Activated CD8-positive, alpha-beta memory T cell treated with anti-CD3 and anti-CD28 coated beads for 1 hour (primary cell): ENCODE results near the gene KAZN.

Experiments
- DNase-seq, 2 donors: peaks; one replicate each; pipeline ENCODE4 v3.0.0-alpha.2; 2020; ENCODE audit warnings: low read depth in 1 of 2; ENCODE audit errors: extremely low read depth in 1 of 2

KAZN gene

GRCh38 chr1:14875524-14876509, 277.3 kb downstream of the KAZN start:
- no peak for DNase-seq

DNA sequence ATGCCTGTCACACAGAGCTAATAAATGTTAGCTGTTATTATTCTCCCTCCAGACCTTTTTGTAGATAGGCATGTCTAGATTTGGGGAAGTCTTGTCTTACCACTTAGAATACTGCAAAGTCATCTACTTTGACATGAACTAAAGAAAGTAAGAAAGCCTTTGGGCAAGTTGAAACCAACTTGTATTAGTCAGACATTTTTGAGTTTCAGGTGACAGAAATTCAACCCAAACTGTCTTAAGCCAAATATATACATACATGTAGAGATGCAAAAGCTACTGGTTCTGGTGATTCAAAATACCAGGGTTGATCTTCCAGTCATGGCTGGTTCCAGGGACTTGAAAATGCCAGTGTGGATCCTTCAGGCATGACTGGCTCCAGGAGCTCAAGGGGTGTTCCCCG, 278.3 kb downstream of the KAZN start:
- DNase-seq = no peak

DNA sequence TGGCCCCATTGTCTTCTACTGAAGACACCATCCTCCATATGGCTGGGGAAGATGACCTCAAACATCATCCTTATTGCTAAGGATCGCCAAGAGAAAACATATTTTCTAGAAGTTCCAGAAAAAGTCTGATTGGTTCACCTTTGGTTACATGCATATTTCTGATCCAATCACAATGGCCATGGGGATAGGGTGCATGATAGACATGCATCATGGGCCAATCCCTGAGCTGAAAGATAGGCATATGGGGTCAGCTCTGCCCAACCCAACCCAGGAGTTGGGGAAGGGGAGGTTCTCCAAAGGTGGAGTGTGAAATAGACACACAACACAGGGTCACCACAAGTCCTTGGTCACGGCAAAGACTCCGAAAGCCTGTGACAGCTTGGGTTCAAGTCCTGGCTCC, 278.7 kb downstream of the KAZN start:
- no peak for DNase-seq

DNA sequence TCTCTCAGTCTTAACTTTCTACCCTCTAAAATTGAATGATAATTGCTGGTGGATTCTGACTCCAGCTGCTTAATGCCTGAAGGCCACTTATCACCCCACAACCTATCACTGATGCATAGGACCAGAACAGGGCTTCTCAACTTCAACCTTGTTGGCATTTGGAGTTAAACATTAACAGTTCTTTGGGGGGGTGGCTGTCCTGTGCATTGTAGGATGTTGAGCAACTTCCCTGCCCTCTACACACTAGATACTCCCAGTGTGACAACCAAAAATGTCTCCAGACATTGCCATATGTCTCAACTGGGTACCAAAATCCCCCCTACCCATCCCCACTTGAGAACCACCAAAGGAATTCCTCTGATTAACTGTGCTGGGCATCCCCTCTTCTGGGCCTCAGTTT, 279.6 kb downstream of the KAZN start:
- DNase-seq = no peak

- DNase-seq = no peak
Observed at GRCh38 chr1:14878951-14879350, 280.5 kb downstream of the KAZN start.

DNA sequence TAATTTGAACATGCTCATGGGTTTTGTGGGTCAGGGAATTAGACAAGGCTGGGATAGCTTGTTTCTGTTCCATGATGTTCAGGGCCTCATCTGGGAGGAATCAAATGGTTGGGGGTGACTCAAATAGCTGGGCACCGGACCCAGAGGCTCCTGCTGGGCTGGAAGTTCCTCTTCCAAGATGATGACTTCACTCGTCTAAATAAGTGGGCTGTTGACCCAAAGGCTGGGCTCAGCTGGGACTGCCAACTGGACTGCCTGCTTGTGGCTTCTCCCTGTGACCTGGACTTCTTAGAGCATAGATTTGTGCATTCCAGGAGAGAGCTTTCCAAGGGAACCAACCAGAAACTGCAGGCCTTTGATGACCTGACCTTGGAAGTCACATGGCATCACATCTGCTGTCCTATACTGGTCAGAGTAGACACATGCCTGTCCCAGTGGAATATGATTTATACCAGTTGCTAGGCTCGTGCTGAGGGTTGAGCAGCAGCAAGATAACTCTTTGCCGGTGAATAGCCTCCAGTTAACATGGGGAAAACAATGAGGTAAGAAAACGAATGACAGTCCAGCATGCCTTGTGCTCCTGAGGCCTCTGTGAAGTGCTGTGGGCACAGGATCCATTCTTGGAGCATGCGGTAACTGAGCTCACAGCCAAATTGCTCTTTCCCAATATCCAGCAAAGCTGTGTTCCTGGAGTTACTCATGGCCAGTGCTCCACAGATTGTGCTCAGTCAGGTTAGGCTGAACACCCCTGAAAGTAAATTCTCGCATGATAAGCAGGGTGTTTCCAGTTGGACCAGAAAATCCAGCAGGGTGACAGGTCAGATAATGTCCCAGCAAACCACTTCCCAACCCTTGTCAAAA, 282.2 kb downstream of the KAZN start:
- DNase-seq = no peak

GRCh38 chr1:14881775-14882672, 283.5 kb downstream of the KAZN start:
- DNase-seq = no peak

DNA sequence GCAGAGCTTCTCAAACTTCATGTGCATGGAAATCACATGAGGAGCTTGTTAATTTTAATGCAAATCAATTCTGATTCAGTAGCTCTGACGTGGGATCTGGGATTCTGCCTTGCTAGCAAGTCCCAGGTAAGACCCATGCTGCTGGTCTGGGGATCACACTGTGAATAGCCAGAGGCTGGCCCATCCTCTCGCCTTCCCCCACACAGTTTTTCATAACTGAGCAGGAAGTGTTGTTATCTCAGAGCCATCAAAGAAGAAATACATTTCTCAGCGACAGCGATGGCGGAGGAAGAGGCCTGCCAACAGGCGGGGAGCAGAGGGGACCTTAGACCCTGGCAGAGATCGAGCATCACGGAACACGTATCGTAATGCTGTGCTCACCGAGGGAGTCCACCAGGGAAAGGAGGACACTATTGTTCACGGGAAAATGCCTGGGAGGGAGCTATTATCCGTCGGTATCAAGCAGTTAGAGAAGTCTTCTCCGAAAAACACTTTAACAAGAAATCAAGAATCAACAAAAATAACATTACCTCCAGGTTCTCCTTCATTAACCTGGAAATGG, 286.2 kb downstream of the KAZN start:
- no peak for DNase-seq

DNA sequence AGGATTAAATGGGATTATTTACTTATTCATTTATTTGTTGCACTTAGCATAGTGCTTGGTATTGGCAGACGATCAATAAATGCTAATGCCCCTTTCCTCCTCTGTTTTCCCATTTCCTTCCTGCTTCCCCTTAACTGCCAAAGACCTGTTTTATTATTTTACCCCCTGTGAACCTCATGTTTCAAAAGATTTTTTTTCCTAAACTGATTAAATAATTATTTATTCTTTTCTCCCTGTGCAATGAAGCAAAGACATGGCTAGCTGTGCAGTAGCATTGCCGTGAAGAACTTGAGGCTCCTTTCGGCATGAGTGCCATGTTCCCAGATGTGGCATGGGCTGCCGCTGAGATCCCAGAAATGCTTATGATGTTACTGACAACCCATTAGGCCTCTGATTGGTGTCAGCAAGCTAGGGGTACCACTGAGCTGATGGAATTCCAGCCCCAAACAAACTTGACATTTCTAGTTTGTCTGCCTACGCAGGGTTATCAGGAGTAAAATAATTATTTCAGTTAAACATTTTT, 288.6 kb downstream of the KAZN start:
- DNase-seq = no peak

GRCh38 chr1:14887764-14888350, 289.4 kb downstream of the KAZN start:
- no peak for DNase-seq

- DNase-seq = no peak
Observed at GRCh38 chr1:14888374-14888773, 289.9 kb downstream of the KAZN start.

GRCh38 chr1:14889825-14890440, 291.4 kb downstream of the KAZN start:
- DNase-seq = no peak

GRCh38 chr1:14891991-14892390, 293.5 kb downstream of the KAZN start:
- DNase-seq = no peak

GRCh38 chr1:14894811-14895560, 296.5 kb downstream of the KAZN start:
- no peak for DNase-seq

DNA sequence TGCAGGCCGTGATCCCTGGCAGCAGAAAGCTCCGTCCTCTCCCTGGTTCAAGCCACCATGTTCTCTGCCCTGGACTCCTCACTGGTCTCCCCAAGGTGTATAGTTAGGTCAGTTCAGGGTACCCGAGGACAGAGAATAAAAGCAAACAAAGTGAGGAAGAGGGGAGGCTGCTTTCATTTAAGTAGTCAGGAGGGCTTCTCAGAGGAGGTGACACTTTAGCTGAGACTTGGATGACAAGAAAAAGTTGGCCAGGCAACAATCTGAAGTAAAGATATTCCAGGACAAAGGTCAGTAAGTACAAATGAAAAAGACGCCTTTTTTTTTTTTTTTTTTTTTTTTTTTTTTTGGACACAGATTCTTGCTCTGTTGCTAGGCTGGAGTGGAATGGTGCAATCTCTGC, 297.2 kb downstream of the KAZN start:
- DNase-seq = no peak

DNA sequence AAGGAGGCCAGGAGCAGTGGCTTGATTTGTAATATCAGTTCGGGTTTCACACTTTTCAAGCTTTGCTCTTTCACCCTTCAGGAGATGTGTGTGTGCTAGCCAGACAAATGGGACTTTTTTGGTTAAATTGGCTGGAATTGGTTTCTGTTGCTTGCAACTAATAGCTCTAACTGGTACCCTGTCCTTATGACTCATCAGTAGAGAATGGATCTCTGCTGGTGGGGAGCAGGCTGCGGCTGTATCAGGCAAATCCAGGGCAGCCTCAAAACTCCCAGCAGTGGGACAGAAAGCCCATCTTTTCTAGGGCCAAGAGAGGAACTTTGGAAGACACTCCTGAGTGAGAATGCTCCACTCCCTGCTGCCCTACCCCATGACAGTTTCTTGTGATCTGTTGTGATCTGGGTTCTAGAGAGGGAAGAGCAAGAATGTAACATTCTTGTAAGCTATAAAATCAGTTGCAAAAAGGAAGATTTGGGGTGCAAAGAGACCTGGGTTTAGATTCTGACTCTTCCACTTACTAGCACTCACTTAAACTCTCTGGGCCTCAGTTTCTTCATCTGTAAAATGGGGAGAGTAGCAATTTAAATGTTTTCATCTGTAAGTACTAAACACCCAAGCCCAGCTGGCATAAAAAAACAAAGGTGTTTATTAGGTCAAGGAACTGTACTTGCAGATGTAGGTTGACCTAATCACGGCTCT, 298.0 kb downstream of the KAZN start:
- DNase-seq = no peak

DNA sequence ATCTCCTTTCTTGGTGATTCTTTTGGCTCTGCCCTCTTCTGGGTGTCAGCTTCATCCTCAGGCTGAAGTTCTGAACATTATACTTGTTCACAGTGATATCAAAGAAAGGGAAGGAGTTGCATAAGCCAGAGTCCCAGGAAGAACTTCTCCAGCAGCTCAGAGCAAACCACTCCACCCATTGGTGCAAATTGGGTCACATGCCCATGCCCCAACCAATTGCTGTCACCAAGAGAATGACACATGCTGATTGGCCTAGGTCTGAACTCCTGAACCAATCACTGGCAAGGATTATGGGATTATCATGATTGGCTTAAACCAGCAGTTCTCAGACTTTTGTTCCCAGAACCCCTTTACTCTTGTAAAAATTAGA, 298.6 kb downstream of the KAZN start:
- no peak for DNase-seq

- no peak for DNase-seq
Observed at GRCh38 chr1:14897547-14897946, 299.1 kb downstream of the KAZN start.
